K562 (cell line): ENCODE results near the gene PPIL1. TPM values are rescaled to one million over a fixed set of nuclear protein-coding genes. Genes with fewer than 3 reads are reported as not detected.

ENCODE experiments used
- ARNT ChIP-seq, 2 experiments: fragments of 450-650 bp; IDR thresholded peaks; 2 replicates each; pipeline ENCODE4 v1.6.1; 2016; ENCODE audit warnings: mild to moderate bottlenecking in 1 of 2
- IFI16 ChIP-seq: fragments of 250-450 bp; sonication (Bioruptor Pico); IDR thresholded peaks from 2 replicates; pipeline ENCODE4 v2.1.2; 2022; ENCODE audit warnings: mild to moderate bottlenecking, inconsistent platforms
- KAT7 ChIP-seq: sonication (generic); formaldehyde crosslinking; IDR thresholded peaks from 2 replicates; pipeline ENCODE4 v1.8.0; 2022; ENCODE audit warnings: missing genetic modification reagents, mild to moderate bottlenecking, borderline replicate concordance
- MTA1 ChIP-seq: fragments of 450-650 bp; IDR thresholded peaks from 2 replicates; pipeline ENCODE4 v1.6.1; 2017; ENCODE audit warnings: borderline replicate concordance
- NR2C2 ChIP-seq, 2 experiments: fragments of 200-800 bp in 1 of 2; sonication (Bioruptor generic) in 1 of 2; sonication (generic) in 1 of 2; formaldehyde crosslinking in 1 of 2; IDR thresholded peaks; 2 replicates each; pipeline versions ENCODE4 v1.6.1 to v1.8.0; 2016 to 2022; ENCODE audit warnings: mild to moderate bottlenecking in 1 of 2, missing compliant biosample characterization in 1 of 2, missing genetic modification characterization in 1 of 2, missing genetic modification reagents in 1 of 2
- NRF1 ChIP-seq, 2 experiments: fragments of 450-650 bp; IDR thresholded peaks in 1 of 2; conservative IDR thresholded peaks in 1 of 2; 2 replicates each; pipeline ENCODE4 v1.6.1; 2014; ENCODE audit warnings: mild to moderate bottlenecking in 2 of 2
- RBM17 ChIP-seq: fragments of 200-400 bp; formaldehyde crosslinking; IDR thresholded peaks from 2 replicates; pipeline ENCODE4 v1.6.1; 2017; ENCODE audit warnings: low read depth, mild to moderate bottlenecking, low read length, borderline replicate concordance
- SLC30A9 ChIP-seq: fragments of 250-450 bp; sonication (Bioruptor Pico); IDR thresholded peaks from 2 replicates; pipeline ENCODE4 v1.8.0; 2022; ENCODE audit warnings: mild to moderate bottlenecking, moderate library complexity
- SRSF9 ChIP-seq: fragments of 200-400 bp; formaldehyde crosslinking; IDR thresholded peaks from 2 replicates; pipeline ENCODE4 v1.6.1; 2017; ENCODE audit warnings: low read depth, low read length, borderline replicate concordance
- ZNF217 ChIP-seq: sonication (generic); formaldehyde crosslinking; IDR thresholded peaks from 2 replicates; pipeline ENCODE4 v1.8.0; 2022; ENCODE audit warnings: mild to moderate bottlenecking, missing genetic modification reagents
- ZNF274 ChIP-seq: IDR thresholded peaks from 2 replicates; pipeline ENCODE4 v1.6.1; 2011; ENCODE audit warnings: low read depth, mild to moderate bottlenecking, low read length, moderate library complexity, borderline replicate concordance
- ZNF436 ChIP-seq: fragments of 250-450, 450-650 bp; sonication (Bioruptor Pico); formaldehyde crosslinking; IDR thresholded peaks from 2 replicates; pipeline ENCODE4 v1.7.0; 2020; ENCODE audit warnings: mild to moderate bottlenecking
- ZNF507 ChIP-seq: conservative IDR thresholded peaks from 2 replicates; pipeline ENCODE4 v1.6.1; 2017; ENCODE audit warnings: missing genetic modification characterization, missing compliant biosample characterization
- ZNF644 ChIP-seq: fragments of 200-800 bp; sonication (Bioruptor generic); IDR thresholded peaks from 2 replicates; pipeline ENCODE4 v1.6.1; 2016; ENCODE audit warnings: low read depth, missing genetic modification characterization, missing compliant biosample characterization
- ZNF785 ChIP-seq: fragments of 250-450 bp; sonication (Bioruptor Pico); IDR thresholded peaks from 2 replicates; pipeline ENCODE4 v1.4.0; 2020; ENCODE audit warnings: mild to moderate bottlenecking
- polyA plus RNA-seq, 8 experiments: library from polyadenylated mRNA; depleted of rRNA in 4 of 8; stranded (reverse) in 5 of 8; unstranded in 3 of 8; fragments of >200 nt; fragmentation: Nextera tagmentation in 2 of 8; fragmentation: Illumina TruSeq in 1 of 8; extraction: Ambion mirVana in 2 of 8; extraction: Trizol in 1 of 8; gene quantifications; 2 replicates each; pipeline versions ENCODE4 v1.2.1 to v1.2.3, GENCODE V29; 2011 to 2014; ENCODE audit warnings: inconsistent platforms in 1 of 8, missing spikeins in 1 of 8
- total RNA-seq, 7 experiments: library from RNA; depleted of rRNA in 6 of 7; stranded (reverse); fragments of >200 nt in 6 of 7; fragmentation: Illumina TruSeq in 2 of 7; extraction: Trizol in 2 of 7; gene quantifications; 2 replicates each; pipeline versions ENCODE4 v1.2.1 to v1.2.3, GENCODE V29; 2011 to 2021; ENCODE audit warnings: low replicate concordance in 1 of 7
- TF ChIP-seq, protein P1 (sequence below): fragments of 450-650 bp; IDR thresholded peaks from 2 replicates; pipeline ENCODE4 v1.6.1; 2016; ENCODE audit warnings: borderline replicate concordance
- TF ChIP-seq, protein P2 (sequence below): sonication (generic); formaldehyde crosslinking; IDR thresholded peaks from 2 replicates; pipeline ENCODE4 v1.5.0; 2020; ENCODE audit warnings: missing genetic modification reagents
- TF ChIP-seq, protein P3 (sequence below), 2 experiments: IDR thresholded peaks; 2 replicates each; pipeline ENCODE4 v1.6.1; 2011; ENCODE audit warnings: borderline replicate concordance in 1 of 2, control low read depth in 1 of 2, low read depth in 1 of 2, low read length in 1 of 2, mild to moderate bottlenecking in 1 of 2, mixed read lengths in 1 of 2, moderate library complexity in 1 of 2; ENCODE audit not compliant: insufficient read depth in 1 of 2, insufficient read length in 1 of 2, poor library complexity in 1 of 2, severe bottlenecking in 1 of 2; ENCODE audit errors: extremely low read depth in 1 of 2
- TF ChIP-seq, protein P4 (sequence below), 2 experiments: IDR thresholded peaks in 1 of 2; conservative IDR thresholded peaks in 1 of 2; 2 replicates each; pipeline ENCODE4 v1.6.1; 2016; ENCODE audit warnings: low read depth in 2 of 2, mild to moderate bottlenecking in 1 of 2, missing compliant biosample characterization in 1 of 2, missing genetic modification characterization in 1 of 2, moderate library complexity in 1 of 2

The PPIL1 gene
- total and polyA plus RNA-seq, 9 of the 15 experiments (the other 6 are each of a cell fraction or from before 2014, with no cell fraction given): 65.8 to 205 (median 130) TPM

DNA sequence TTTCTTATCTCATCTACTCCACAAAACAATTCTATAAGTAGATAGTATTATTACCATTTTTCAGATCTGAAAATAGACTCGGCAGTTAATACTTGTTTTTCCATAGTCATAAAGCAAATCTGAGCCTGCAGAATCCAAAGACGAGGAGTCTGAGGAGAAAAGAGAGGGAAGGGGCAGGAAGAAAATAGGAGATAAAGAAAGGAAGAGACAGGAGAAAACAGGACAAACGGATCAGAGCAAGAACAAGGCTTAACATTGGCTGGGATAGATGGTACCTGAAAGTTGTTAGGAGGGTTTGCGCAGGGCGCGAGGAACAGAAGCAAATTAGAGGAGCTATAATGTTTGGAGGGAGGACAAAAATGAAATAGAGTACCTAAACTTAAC, 639 bp upstream of the PPIL1 start (continued):
- TF ChIP-seq, protein P1, sequence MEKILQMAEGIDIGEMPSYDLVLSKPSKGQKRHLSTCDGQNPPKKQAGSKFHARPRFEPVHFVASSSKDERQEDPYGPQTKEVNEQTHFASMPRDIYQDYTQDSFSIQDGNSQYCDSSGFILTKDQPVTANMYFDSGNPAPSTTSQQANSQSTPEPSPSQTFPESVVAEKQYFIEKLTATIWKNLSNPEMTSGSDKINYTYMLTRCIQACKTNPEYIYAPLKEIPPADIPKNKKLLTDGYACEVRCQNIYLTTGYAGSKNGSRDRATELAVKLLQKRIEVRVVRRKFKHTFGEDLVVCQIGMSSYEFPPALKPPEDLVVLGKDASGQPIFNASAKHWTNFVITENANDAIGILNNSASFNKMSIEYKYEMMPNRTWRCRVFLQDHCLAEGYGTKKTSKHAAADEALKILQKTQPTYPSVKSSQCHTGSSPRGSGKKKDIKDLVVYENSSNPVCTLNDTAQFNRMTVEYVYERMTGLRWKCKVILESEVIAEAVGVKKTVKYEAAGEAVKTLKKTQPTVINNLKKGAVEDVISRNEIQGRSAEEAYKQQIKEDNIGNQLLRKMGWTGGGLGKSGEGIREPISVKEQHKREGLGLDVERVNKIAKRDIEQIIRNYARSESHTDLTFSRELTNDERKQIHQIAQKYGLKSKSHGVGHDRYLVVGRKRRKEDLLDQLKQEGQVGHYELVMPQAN: 0 out of 2 replicates have a peak, but pooled peaks have one; percentile 12
- TF ChIP-seq ZNF785 (CRISPR knock-in tag) (no peak), ZNF217 (CRISPR knock-in tag) (no peak), KAT7 (no peak), SRSF9 (no peak), RBM17 (no peak), IFI16 (CRISPR knock-in tag) (no peak), SLC30A9 (CRISPR knock-in tag) (0 out of 2 replicates have a peak, but pooled peaks have one; percentile 39), ZNF436 (CRISPR knock-in tag) (no peak), NR2C2 (CRISPR knock-in tag; IDR thresholded peaks at IDR 0.05) (no peak), NR2C2 (tag; IDR thresholded peaks at IDR 0.05) (no peak), ZNF274 (no peak), ZNF644 (tag) (no peak), ZNF507 (tag) (no peak), NRF1 (conservative IDR thresholded peaks at IDR 0.05 in 1 of 2, IDR thresholded peaks at IDR 0.05 in 1 of 2) (peak in 1 of 2 experiments; percentile 7; a peak in 1 of 4 replicates), ARNT (IDR thresholded peaks at IDR 0.05) (peak; percentile 59 to 61; a peak in 1 of 4 replicates), MTA1 (0 out of 2 replicates have a peak, but pooled peaks have one; percentile 20)
- TF ChIP-seq, protein P2, sequence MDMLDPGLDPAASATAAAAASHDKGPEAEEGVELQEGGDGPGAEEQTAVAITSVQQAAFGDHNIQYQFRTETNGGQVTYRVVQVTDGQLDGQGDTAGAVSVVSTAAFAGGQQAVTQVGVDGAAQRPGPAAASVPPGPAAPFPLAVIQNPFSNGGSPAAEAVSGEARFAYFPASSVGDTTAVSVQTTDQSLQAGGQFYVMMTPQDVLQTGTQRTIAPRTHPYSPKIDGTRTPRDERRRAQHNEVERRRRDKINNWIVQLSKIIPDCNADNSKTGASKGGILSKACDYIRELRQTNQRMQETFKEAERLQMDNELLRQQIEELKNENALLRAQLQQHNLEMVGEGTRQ (CRISPR knock-in tag): no peak
- TF ChIP-seq, protein P3, sequence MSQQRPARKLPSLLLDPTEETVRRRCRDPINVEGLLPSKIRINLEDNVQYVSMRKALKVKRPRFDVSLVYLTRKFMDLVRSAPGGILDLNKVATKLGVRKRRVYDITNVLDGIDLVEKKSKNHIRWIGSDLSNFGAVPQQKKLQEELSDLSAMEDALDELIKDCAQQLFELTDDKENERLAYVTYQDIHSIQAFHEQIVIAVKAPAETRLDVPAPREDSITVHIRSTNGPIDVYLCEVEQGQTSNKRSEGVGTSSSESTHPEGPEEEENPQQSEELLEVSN (IDR thresholded peaks at IDR 0.05; ENCODE audit: borderline replicate concordance in 1 of 2, extremely low read depth in 1 of 2, insufficient read depth in 1 of 2, insufficient read length in 1 of 2, low read depth in 1 of 2, low read length in 1 of 2, poor library complexity in 1 of 2, severe bottlenecking in 1 of 2): no peak
- TF ChIP-seq, protein P4, sequence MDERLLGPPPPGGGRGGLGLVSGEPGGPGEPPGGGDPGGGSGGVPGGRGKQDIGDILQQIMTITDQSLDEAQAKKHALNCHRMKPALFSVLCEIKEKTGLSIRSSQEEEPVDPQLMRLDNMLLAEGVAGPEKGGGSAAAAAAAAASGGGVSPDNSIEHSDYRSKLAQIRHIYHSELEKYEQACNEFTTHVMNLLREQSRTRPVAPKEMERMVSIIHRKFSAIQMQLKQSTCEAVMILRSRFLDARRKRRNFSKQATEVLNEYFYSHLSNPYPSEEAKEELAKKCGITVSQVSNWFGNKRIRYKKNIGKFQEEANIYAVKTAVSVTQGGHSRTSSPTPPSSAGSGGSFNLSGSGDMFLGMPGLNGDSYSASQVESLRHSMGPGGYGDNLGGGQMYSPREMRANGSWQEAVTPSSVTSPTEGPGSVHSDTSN (CRISPR knock-in tag; IDR thresholded peaks at IDR 0.05; ENCODE audit: low read depth): no peak
- TF ChIP-seq, protein P4 (tag; conservative IDR thresholded peaks at IDR 0.05; ENCODE audit: low read depth): no peak
